ENCODE results near the gene TXNIP. TPM values are rescaled to one million over a fixed set of nuclear protein-coding genes. Genes with fewer than 3 reads are reported as not detected.

The TXNIP gene
- total and polyA plus RNA-seq, 7 donors = 326 to 4,609 (median 1,623) TPM

DNA sequence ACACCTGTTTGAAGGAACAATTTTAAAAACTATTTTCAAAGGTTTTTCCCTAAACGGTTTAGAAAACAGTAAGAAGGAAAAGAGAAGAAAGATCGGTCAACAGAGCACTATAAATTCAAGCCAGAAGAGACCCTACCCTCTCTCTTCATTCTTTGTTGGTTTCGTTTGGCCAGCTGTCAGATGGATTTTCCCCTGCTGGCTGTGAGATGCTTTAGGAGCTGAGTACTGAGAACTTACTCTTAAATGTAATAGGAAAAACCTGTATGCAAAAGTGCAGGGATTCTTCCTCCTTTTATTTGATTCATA is 1.3 kb upstream of the TXNIP start:
- 7 to 12% methylated on average over 3 of the region's 3 CpGs for WGBS, 2 donors
- DNase-seq = peak; percentile 53
- Histone ChIP-seq H3K27me3 (no peaks in the 10 kb centered on the region), H3K27ac (peak overlapping the region; percentile 92 to 95 (median 94)), H3K4me1 (peaks cover 0 to 43% (median 39%) of the 10 kb centered on the region in 4 donors), H3K4me3 (peak overlapping the region; percentile 72 to 93 (median 88)), H3K9me3 (no peaks in the 10 kb centered on the region), H3K36me3 (peaks cover 30 to 34% (median 32%) of the 10 kb centered on the region in 4 donors)
- intact Hi-C loops (cut with DNase I) = loop anchor here (5.0 kb wide), 1 partner anchor 35 kb away; the partner anchor contains the start of genes ANKRD34A and POLR3GL
- TF ChIP-seq POLR2A (IDR thresholded peaks at IDR 0.05) (no peak), POLR2AphosphoS5 (IDR thresholded peaks at IDR 0.05) (no peak)
- TF ChIP-seq, protein P1, sequence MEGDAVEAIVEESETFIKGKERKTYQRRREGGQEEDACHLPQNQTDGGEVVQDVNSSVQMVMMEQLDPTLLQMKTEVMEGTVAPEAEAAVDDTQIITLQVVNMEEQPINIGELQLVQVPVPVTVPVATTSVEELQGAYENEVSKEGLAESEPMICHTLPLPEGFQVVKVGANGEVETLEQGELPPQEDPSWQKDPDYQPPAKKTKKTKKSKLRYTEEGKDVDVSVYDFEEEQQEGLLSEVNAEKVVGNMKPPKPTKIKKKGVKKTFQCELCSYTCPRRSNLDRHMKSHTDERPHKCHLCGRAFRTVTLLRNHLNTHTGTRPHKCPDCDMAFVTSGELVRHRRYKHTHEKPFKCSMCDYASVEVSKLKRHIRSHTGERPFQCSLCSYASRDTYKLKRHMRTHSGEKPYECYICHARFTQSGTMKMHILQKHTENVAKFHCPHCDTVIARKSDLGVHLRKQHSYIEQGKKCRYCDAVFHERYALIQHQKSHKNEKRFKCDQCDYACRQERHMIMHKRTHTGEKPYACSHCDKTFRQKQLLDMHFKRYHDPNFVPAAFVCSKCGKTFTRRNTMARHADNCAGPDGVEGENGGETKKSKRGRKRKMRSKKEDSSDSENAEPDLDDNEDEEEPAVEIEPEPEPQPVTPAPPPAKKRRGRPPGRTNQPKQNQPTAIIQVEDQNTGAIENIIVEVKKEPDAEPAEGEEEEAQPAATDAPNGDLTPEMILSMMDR (IDR thresholded peaks at IDR 0.05) = peak in 1 of 4 experiments; percentile 31

DNA sequence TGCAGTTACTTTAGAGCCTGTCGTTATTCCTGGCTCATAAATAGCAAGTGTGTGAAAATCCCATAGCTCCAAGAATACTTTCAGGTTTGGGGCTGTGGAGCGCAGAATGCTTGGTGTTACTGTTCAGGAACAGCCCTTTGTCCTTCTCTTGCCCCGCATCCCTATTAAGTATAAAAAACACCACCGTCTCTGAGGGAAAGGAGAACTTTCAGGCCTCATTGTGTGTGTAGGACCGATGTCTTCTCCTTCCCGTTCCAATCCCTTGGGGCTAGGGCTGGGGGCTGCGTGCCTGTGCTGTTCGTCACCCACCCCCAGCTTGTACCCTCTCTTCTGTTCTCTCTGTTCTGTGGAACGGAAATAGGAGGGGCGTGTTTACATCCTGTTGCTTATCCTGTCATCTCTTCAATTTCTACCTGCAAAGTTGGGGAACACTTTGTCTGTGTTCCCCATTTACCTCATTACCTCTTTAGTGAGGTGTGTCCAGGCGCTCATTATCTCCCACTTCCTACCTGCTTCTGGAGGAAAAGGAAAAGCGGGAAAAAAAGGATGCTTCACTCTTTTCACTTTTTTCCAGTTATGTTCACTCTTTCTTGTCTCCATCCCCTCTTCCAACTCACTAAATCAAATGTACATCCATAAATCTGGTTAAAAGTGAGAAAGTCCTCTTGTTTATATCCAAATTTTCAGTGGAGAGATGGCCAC is 788 bp upstream of the TXNIP start:
- Histone ChIP-seq H3K27me3 (no peaks in the 10 kb centered on the region), H3K36me3 (peaks cover 35 to 38% (median 36%) of the 10 kb centered on the region in 4 donors), H3K4me1 (peaks cover 0 to 48% (median 43%) of the 10 kb centered on the region in 4 donors), H3K27ac (peak overlapping the region; percentile 92 to 95 (median 94)), H3K4me3 (peak overlapping the region; percentile 72 to 93 (median 88)), H3K9me3 (no peaks in the 10 kb centered on the region)
- peak in 2 of 4 donors; percentile 37 to 61 for TF ChIP-seq POLR2AphosphoS5 (IDR thresholded peaks at IDR 0.05)
- TF ChIP-seq, protein P1 (IDR thresholded peaks at IDR 0.05) = no peak
- 6 to 7% methylated on average over 12 of the region's 12 CpGs for WGBS, 2 donors
- DNase-seq = peak; percentile 80
- intact Hi-C loops (cut with DNase I) = loop anchor here (5.0 kb wide), 1 partner anchor 35 kb away; the partner anchor contains the start of genes ANKRD34A and POLR3GL

DNA sequence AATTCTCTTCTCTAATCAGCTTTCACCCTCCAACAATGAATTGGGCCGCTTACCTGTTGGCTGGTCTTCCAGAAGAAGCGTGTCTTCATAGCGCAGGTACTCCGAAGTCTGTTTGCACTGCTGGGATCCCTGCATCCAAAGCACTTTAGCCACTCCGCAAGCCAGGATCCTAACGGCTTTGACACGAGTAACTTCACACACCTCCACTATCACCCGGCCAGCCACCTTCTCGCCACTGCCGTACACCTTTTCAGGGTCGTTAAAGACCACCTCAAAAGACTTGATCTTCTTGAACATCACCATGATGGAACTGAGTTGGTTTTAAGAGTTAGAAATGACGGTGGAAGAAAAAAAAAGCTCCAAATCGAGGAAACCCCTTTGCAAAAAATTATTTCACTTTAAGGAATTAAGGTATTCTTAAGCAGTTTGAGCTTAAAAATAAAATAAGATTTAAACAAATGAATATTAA is 381 bp downstream of the TXNIP start:
- Histone ChIP-seq H3K9me3 (no peaks in the 10 kb centered on the region), H3K4me1 (peaks cover 0 to 51% (median 41%) of the 10 kb centered on the region in 4 donors), H3K4me3 (peak overlapping the region; percentile 72 to 93 (median 88)), H3K27me3 (no peaks in the 10 kb centered on the region), H3K36me3 (peaks cover 35 to 38% (median 37%) of the 10 kb centered on the region in 4 donors), H3K27ac (peak overlapping the region; percentile 92 to 95 (median 94))
- intact Hi-C loops (cut with DNase I) = loop anchor here (5.0 kb wide), 1 partner anchor 34 kb away; the partner anchor contains the start of genes ANKRD34A and POLR3GL
- WGBS, 2 donors = 0% methylated on average over 13 of the region's 13 CpGs
- peak; percentile 67 for DNase-seq
- TF ChIP-seq EP300 (IDR thresholded peaks at IDR 0.05) (no peak), POLR2A (IDR thresholded peaks at IDR 0.05) (no peak), POLR2AphosphoS5 (IDR thresholded peaks at IDR 0.05) (no peak)
- TF ChIP-seq, protein P1 (IDR thresholded peaks at IDR 0.05) = no peak

DNA sequence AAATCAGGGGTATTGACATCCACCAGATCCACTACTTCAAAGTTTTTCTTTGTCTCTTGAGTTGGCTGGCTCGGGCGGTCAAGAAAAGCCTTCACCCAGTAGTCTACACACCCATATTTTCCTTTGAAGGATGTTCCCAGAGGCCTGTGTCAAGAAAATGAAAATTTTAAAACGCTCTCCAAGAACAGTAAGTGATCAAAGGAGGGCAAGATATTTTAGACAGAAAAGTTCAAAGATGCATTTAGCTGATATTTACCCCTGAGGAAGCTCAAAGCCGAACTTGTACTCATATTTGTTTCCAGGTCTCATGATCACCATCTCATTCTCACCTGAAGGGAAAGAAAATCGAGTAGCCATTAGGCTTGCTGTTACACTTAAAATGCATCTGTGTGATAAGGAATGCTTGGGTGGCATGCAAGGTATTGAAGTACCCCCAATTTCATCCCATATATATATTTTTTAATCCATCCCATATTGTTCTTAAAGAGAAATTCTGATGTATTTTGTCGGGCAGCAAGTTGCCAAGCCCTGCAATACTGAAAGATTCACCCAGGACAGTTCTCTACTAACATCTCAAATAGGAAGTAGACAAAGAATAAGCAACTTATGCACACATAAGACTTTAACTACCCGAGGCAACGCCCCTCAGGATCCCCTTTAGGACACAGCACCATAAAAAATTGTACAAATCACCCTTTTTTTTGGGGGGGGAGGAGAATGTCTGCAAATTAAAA is 1.1 kb downstream of the TXNIP start:
- TF ChIP-seq EP300 (IDR thresholded peaks at IDR 0.05) (no peak), POLR2A (IDR thresholded peaks at IDR 0.05) (no peak), POLR2AphosphoS5 (IDR thresholded peaks at IDR 0.05) (no peak)
- TF ChIP-seq, protein P1 (IDR thresholded peaks at IDR 0.05) = no peak
- 0 to 1% methylated on average over 8 of the region's 8 CpGs for WGBS, 2 donors

More for the DNA sequence above, 1.1 kb downstream of the TXNIP start:
- H3K27me3 ChIP-seq = no peaks in the 10 kb centered on the region
- no peaks in the 10 kb centered on the region for H3K9me3 ChIP-seq
- H3K4me3 ChIP-seq = peak overlapping the region; percentile 72 to 93 (median 88)
- H3K36me3 ChIP-seq = peaks cover 35 to 38% (median 37%) of the 10 kb centered on the region in 4 donors
- peaks cover 0 to 53% (median 40%) of the 10 kb centered on the region in 4 donors for H3K4me1 ChIP-seq
- peak; percentile 34 for DNase-seq
- intact Hi-C loops (cut with DNase I) = loop anchor here (5.0 kb wide), 1 partner anchor 33 kb away; the partner anchor contains the start of genes ANKRD34A and POLR3GL
- peak overlapping the region; percentile 92 to 95 (median 94) for H3K27ac ChIP-seq
